Osteoblast (primary cell): ENCODE results near the gene BTBD7. TPM values are rescaled to one million over a fixed set of nuclear protein-coding genes. Genes with fewer than 3 reads are reported as not detected.
"Not testable (repeated sequence)": the region's sequence is repeated elsewhere in the genome, so short reads cannot be mapped to it uniquely, and the experiment has no call there.

Experiments used
- DNase-seq: peaks from one replicate; pipeline ENCODE4 v3.0.0; 2011; ENCODE audit warnings: low spot score, mixed read lengths; ENCODE audit not compliant: insufficient read length; ENCODE audit errors: missing footprints
- H2AFZ ChIP-seq: 2 replicates; pipeline ENCODE4 v1.6.0; 2011; ENCODE audit warnings: mild to moderate bottlenecking, low read length
- H3K27ac ChIP-seq: 2 replicates; pipeline ENCODE4 v1.5.1; 2011; ENCODE audit warnings: mild to moderate bottlenecking, low read depth, low read length, moderate library complexity
- H3K27me3 ChIP-seq: 2 replicates; pipeline ENCODE4 v1.6.0; 2012; ENCODE audit warnings: mild to moderate bottlenecking, control low read depth, inconsistent platforms, low read length, moderate library complexity; ENCODE audit not compliant: insufficient read depth
- H3K36me3 ChIP-seq: 2 replicates; pipeline ENCODE4 v1.5.1; 2011; ENCODE audit warnings: mild to moderate bottlenecking, low read length, control low read depth, moderate library complexity; ENCODE audit not compliant: insufficient read depth
- H3K4me1 ChIP-seq: 2 replicates; pipeline ENCODE4 v1.5.1; 2011; ENCODE audit warnings: mild to moderate bottlenecking, low read length, control low read depth, moderate library complexity; ENCODE audit not compliant: insufficient read depth
- H3K4me2 ChIP-seq: 2 replicates; pipeline ENCODE4 v1.6.0; 2011; ENCODE audit warnings: mild to moderate bottlenecking, low read length; ENCODE audit not compliant: insufficient read depth
- H3K4me3 ChIP-seq: fragments of 200-600 bp; sonication (generic); 3 replicates; pipeline ENCODE4 v1.5.1; 2012; ENCODE audit warnings: mild to moderate bottlenecking, low read length, inconsistent platforms; ENCODE audit not compliant: insufficient read depth
- H3K79me2 ChIP-seq: 2 replicates; pipeline ENCODE4 v1.6.0; 2012; ENCODE audit warnings: mild to moderate bottlenecking, low read length, control low read depth, inconsistent platforms; ENCODE audit not compliant: insufficient read depth
- H3K9me3 ChIP-seq: 2 replicates; pipeline ENCODE4 v1.5.1; 2011; ENCODE audit warnings: low read depth, low read length, control low read depth
- H4K20me1 ChIP-seq: 2 replicates; pipeline ENCODE4 v1.6.0; 2012; ENCODE audit warnings: mild to moderate bottlenecking, low read length, control low read depth; ENCODE audit not compliant: insufficient read depth
- CTCF ChIP-seq: IDR thresholded peaks from 2 replicates; pipeline ENCODE4 v1.5.1; 2011; ENCODE audit warnings: mild to moderate bottlenecking, low read depth, low read length, moderate library complexity; ENCODE audit errors: extremely low read depth
- total RNA-seq: library from RNA; depleted of rRNA; stranded (reverse); fragments of >200 nt; gene quantifications from 2 replicates; pipeline ENCODE4 v1.2.3, GENCODE V29; 2012

Gene BTBD7
- total RNA-seq, 1 donor: 31.1 TPM

GRCh38 chr14:93369713-93370266 is 37.0 kb upstream of the BTBD7 start:
- Histone ChIP-seq H3K36me3 (no peaks in the 10 kb centered on the region), H3K9me3 (no peaks in the 10 kb centered on the region), H3K4me2 (no peak overlapping the region), H3K27me3 (no peaks in the 10 kb centered on the region), H3K4me3 (no peak overlapping the region), H2AFZ (no peak overlapping the region), H3K79me2 (no peaks in the 10 kb centered on the region), H3K4me1 (no peaks in the 10 kb centered on the region), H3K27ac (no peak overlapping the region), H4K20me1 (no peaks in the 10 kb centered on the region)
- DNase-seq: no peak
- no peak for TF ChIP-seq CTCF

DNA sequence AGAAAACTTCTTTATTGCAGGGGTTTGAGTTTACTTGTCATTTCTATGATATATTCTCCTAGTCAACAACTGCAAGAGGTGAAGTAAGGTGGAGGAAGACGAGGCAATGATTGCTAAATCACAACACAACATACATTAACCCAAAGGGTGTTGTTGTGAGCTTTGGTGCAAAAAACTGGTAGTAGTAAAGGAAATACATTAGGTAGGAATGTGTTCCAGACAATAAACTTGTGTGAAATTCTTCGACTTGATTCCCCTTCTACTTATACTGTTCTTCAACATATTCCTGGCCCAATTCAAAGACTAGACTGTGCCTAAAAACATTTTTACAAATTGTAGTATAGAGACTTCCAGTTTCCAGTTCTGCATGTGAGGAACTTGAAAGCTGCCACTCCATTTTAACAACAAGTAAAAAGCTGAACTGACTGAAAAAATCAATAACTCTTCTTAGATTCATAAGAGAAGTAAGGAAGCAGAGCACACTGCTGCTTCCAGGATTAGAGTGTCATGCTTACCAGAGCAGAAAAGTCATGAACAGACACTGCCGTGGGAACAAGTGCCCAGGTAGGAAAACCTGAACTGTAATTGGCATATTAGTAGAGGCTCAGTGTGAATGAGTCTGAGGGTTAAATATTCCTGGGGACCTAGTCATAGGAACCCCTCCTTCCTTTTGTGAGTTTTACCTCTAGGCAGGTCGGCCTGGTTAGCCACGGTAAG is 36.3 kb upstream of the BTBD7 start:
- no peak overlapping the region for H2AFZ ChIP-seq
- H3K9me3 ChIP-seq: no peaks in the 10 kb centered on the region
- DNase-seq: no peak
- H3K79me2 ChIP-seq: no peaks in the 10 kb centered on the region
- no peak overlapping the region for H3K27ac ChIP-seq
- no peak overlapping the region for H3K4me2 ChIP-seq
- H3K4me3 ChIP-seq: no peak overlapping the region
- H3K36me3 ChIP-seq: no peaks in the 10 kb centered on the region
- H3K27me3 ChIP-seq: no peaks in the 10 kb centered on the region
- H4K20me1 ChIP-seq: no peaks in the 10 kb centered on the region
- no peaks in the 10 kb centered on the region for H3K4me1 ChIP-seq
- TF ChIP-seq CTCF: no peak

- H3K4me2 ChIP-seq, H4K20me1 ChIP-seq, H3K4me3 ChIP-seq, H3K9me3 ChIP-seq, H3K4me1 ChIP-seq, DNase-seq, H3K27ac ChIP-seq, H2AFZ ChIP-seq, H3K36me3 ChIP-seq, H3K27me3 ChIP-seq, H3K79me2 ChIP-seq: not testable (repeated sequence)
These were observed 22.0 kb upstream of the BTBD7 start for GRCh38 chr14:93354873-93355272.

DNA sequence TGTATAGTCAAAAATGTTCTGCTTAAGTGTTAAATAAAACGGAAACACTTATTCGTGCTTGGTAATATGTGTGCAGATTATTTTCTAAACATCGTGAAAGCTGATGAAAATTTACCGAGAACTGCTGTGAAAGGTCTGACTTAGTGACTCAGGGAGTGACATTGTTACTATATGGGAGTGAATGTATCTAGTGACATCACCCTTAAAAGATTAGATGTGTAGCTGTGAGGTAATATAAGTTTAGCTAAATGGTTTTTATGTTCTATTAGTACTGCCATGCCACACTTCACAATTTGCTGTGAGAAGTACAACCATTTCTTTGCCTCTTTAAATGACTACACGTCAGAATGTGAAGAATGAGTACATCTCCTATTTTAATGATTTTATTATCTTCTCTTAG is 15.5 kb upstream of the BTBD7 start:
- no peak for DNase-seq
- H3K4me3 ChIP-seq: no peak overlapping the region
- TF ChIP-seq CTCF: no peak
- H3K27me3 ChIP-seq: no peaks in the 10 kb centered on the region
- no peaks in the 10 kb centered on the region for H3K9me3 ChIP-seq
- no peaks in the 10 kb centered on the region for H4K20me1 ChIP-seq
- H2AFZ ChIP-seq: no peak overlapping the region
- no peak overlapping the region for H3K27ac ChIP-seq
- H3K36me3 ChIP-seq: no peaks in the 10 kb centered on the region
- no peak overlapping the region for H3K4me2 ChIP-seq
- H3K79me2 ChIP-seq: no peaks in the 10 kb centered on the region
- no peaks in the 10 kb centered on the region for H3K4me1 ChIP-seq
